Adrenal gland (tissue), 5 donors: ENCODE results near the gene C19orf47.

Experiments
- POLR2A ChIP-seq, 2 donors: fragments of 450-650 bp; IDR thresholded peaks; one replicate each; pipeline ENCODE4 v1.6.1; 2017; ENCODE audit warnings: antibody characterized with exemption in 2 of 2, mild to moderate bottlenecking in 2 of 2, moderate library complexity in 1 of 2
- TF ChIP-seq, protein P1 (sequence below), 6 experiments: fragments of 450-650 bp in 4 of 6; fragments of 200-600 bp in 2 of 6; sonication (generic) in 1 of 6; IDR thresholded peaks; 1 replicate in 5 of 6; 2 replicates in 1 of 6; pipeline versions ENCODE4 v1.5.1 to v1.8.0; 2016 to 2021; ENCODE audit warnings: antibody characterized with exemption in 6 of 6, mild to moderate bottlenecking in 2 of 6, moderate library complexity in 1 of 6
- donor health status: DM: no; HTN: no; CAD: no.

GRCh38 chr19:40294560-40294959 lies 53.6 kb downstream of the C19orf47 start:
- TF ChIP-seq, protein P1, sequence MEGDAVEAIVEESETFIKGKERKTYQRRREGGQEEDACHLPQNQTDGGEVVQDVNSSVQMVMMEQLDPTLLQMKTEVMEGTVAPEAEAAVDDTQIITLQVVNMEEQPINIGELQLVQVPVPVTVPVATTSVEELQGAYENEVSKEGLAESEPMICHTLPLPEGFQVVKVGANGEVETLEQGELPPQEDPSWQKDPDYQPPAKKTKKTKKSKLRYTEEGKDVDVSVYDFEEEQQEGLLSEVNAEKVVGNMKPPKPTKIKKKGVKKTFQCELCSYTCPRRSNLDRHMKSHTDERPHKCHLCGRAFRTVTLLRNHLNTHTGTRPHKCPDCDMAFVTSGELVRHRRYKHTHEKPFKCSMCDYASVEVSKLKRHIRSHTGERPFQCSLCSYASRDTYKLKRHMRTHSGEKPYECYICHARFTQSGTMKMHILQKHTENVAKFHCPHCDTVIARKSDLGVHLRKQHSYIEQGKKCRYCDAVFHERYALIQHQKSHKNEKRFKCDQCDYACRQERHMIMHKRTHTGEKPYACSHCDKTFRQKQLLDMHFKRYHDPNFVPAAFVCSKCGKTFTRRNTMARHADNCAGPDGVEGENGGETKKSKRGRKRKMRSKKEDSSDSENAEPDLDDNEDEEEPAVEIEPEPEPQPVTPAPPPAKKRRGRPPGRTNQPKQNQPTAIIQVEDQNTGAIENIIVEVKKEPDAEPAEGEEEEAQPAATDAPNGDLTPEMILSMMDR (IDR thresholded peaks at IDR 0.05) = no peak
- TF ChIP-seq POLR2A (IDR thresholded peaks at IDR 0.05) = no peak
